NCI-H526 (cell line): ENCODE measurements around the gene DPP10.

Experiments
- DNase-seq, 2 experiments: peaks; one replicate each; lab custom pipeline; 2025; lab: John Stamatoyannopoulos, UW

The DPP10 gene

GRCh38 chr2:115739574-115739973 is 1297.1 kb downstream of the DPP10 start:
- DNase-seq: peak in 1 of 2 experiments; percentile 15

- no peak for DNase-seq
Measured at GRCh38 chr2:115746151-115746550, 1303.7 kb downstream of the DPP10 start.

- DNase-seq: no peak
Measured at GRCh38 chr2:115757286-115757685, 1314.8 kb downstream of the DPP10 start.

DNA sequence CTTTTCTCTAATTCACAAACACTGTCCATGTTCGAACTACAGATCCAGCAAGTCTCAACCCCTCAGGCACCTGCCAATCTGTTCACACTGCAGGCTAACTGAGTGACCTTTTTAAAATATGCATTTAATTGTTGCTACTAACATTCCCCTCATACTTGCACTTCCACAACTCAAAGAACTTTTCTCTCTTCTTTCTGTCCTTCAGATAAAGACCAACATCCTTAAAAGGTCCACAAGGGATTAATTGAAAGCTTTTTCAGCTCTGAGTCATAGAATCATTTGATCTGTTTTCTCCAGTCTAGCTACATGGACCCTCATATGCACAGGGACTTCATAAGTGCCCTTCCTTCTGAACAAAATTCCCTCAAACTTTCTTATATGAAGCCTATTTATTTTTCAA is 1321.2 kb downstream of the DPP10 start:
- DNase-seq: no peak

- no peak for DNase-seq
Measured at GRCh38 chr2:115771516-115771915, 1329.1 kb downstream of the DPP10 start.

- DNase-seq: no peak
Measured at GRCh38 chr2:115774361-115774760, 1331.9 kb downstream of the DPP10 start.

GRCh38 chr2:115779085-115779632 is 1336.7 kb downstream of the DPP10 start:
- no peak for DNase-seq

GRCh38 chr2:115782286-115782685 is 1339.8 kb downstream of the DPP10 start:
- no peak for DNase-seq

DNA sequence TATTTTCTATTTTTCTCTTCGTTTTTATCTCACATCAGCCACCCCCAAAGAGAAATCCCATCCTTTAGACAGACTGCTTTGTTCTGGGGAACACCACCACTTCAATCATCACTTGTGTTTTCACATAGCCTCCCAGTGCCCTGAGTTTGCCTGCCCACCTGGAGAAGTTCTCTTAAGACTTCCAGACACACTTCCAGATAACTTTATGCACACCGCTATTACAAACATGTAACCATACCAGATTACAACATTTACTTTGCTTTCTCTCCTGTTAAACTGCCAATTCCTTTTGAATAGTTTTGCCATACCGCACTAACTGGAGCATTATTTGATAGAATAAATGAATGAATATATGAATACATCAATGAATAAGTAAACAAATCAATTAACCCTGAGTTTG is 1353.6 kb downstream of the DPP10 start:
- no peak for DNase-seq

GRCh38 chr2:115807276-115807675 is 1364.8 kb downstream of the DPP10 start:
- no peak for DNase-seq

GRCh38 chr2:115825912-115826311 is 1383.5 kb downstream of the DPP10 start:
- DNase-seq: no peak

DNA sequence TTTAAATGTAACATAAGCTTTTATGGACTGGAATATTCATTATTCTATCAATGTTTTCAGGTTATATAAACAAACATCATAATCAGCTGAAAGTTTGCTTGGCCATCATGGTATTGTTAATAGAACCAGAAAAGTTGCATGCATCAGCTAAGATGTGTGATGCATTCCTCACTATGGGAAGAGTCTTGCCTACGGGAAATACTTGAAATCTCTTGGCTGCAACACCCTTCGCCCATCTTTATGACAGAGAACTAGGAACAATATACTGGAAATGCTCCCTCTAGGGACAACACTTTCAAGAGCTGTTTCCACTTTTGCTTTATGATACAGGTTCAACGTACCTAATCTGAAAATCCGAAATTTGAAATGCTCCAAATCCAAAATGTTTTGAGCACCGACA is 1390.8 kb downstream of the DPP10 start:
- DNase-seq: no peak

- DNase-seq: no peak
Measured at GRCh38 chr2:115838539-115838938, 1396.1 kb downstream of the DPP10 start.

DNA sequence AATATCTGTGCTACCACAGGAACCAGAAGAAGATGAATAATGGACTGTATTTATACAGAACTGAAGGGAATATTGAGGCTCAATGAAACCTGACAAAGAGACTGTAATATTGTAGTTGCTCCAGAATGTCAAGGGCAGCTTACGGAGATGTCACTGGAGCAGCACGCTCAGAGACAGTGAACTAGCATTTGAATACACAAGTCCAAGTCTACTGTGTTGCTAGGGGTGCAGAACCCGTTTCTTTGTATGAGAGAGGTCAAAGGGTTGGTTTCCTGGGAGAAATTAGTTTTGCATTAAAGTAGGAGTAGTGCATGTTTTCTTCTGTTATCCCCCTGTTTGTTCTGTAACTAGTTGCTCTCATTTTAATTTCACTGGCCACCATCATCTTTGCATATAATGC is 1399.9 kb downstream of the DPP10 start:
- no peak for DNase-seq

- DNase-seq: no peak
Measured at GRCh38 chr2:115848192-115848591, 1405.8 kb downstream of the DPP10 start.

- no peak for DNase-seq
Measured at GRCh38 chr2:115867024-115867423, 1424.6 kb downstream of the DPP10 start.

DNA sequence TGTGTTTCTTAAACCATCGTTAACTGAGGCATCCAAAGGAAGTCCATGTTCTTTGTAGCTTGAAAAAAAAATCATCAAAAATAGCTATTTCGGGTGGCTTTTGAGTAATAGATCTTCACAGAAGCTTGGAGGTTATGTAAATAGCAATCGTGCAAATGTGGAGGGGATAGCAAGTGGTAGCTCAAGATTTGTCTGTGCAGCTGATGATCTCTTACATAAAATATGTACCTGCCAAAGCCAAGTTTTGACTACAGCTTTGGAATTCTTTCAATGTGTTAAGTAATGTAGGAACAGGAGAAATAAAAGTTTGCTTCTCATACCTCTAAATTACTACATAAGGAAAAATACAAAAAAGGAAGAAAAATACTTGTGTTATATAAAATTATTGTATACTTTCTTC is 1432.0 kb downstream of the DPP10 start:
- no peak for DNase-seq

GRCh38 chr2:115880558-115880957 is 1438.1 kb downstream of the DPP10 start:
- no peak for DNase-seq

DNA sequence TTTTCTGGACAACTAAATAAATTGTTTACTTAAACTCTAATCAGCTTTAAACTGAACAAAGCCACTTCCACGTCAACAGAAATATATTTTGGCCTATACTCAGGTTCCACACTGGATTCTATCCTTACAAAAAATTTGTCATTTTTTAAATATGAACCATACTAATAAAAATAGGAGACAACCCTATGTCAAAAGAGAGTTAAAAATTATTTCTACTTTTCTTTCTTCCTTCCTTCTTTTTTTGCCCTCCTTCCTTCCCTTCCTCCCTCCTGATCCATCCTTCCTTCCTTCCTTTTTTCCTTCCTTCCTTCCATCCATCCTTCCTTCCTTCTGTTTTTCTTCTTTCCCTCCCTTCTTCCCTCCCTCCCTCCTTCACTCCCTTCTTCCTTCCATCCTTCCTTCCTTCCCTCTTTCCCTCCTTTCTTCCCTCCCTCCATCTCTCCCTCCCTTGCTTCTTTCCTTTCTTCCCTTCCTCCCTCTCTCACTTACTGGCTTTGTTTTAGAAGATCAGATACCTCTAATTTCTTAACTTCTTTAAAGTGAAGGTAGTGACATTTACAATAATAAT is 1444.9 kb downstream of the DPP10 start:
- no peak for DNase-seq
